K562 (cell line): ENCODE data around the gene RFLNA. TPM values are rescaled to one million over a fixed set of nuclear protein-coding genes. Genes with fewer than 3 reads are reported as not detected.

Experiments
- BCOR ChIP-seq: fragments of 450-650 bp; IDR thresholded peaks from 2 replicates; pipeline ENCODE4 v1.6.1; 2016
- CBFA2T3 ChIP-seq: fragments of 450-650 bp; IDR thresholded peaks from 2 replicates; pipeline ENCODE4 v1.6.1; 2017
- CTCF ChIP-seq, 3 experiments: IDR thresholded peaks in 2 of 3; conservative IDR thresholded peaks in 1 of 3; 2 replicates each; pipeline ENCODE4 v1.5.1; 2011 to 2012; ENCODE audit warnings: low read length in 3 of 3, mild to moderate bottlenecking in 3 of 3, control low read depth in 2 of 3, improper control_type of control experiment in 1 of 3, inconsistent platforms in 1 of 3, low read depth in 1 of 3, mixed read lengths in 1 of 3, moderate library complexity in 1 of 3; ENCODE audit not compliant: insufficient read depth in 2 of 3
- ELF2 ChIP-seq: fragments of 250-450 bp; sonication (Bioruptor Pico); IDR thresholded peaks from 2 replicates; pipeline ENCODE4 v1.5.0; 2021; ENCODE audit warnings: mild to moderate bottlenecking
- HDAC2 ChIP-seq: fragments of 450-650 bp; IDR thresholded peaks from 2 replicates; pipeline ENCODE4 v1.6.1; 2016; ENCODE audit warnings: mild to moderate bottlenecking
- MEF2A ChIP-seq: IDR thresholded peaks from 2 replicates; pipeline ENCODE4 v1.6.1; 2011; ENCODE audit warnings: low read depth, mild to moderate bottlenecking, low read length, moderate library complexity; ENCODE audit not compliant: control insufficient read depth
- POLR2G ChIP-seq: fragments of 200-400 bp; formaldehyde crosslinking; IDR thresholded peaks from 2 replicates; pipeline ENCODE4 v1.6.1; 2017; ENCODE audit warnings: low read depth, mild to moderate bottlenecking, antibody characterized with exemption, low read length, moderate library complexity
- PRDM10 ChIP-seq: fragments of 450-650 bp; IDR thresholded peaks from 2 replicates; pipeline ENCODE4 v1.6.1; 2018; ENCODE audit not compliant: partially characterized antibody
- PTRF ChIP-seq: fragments of 450-650 bp; IDR thresholded peaks from 2 replicates; pipeline ENCODE4 v1.6.1; 2016; ENCODE audit warnings: mild to moderate bottlenecking, missing genetic modification characterization, missing compliant biosample characterization
- RBM25 ChIP-seq: fragments of 200-400 bp; formaldehyde crosslinking; IDR thresholded peaks from 2 replicates; pipeline ENCODE4 v1.6.1; 2018; ENCODE audit warnings: low read length, low read depth, moderate library complexity; ENCODE audit not compliant: severe bottlenecking
- SMARCA5 ChIP-seq: fragments of 450-650 bp; IDR thresholded peaks from 2 replicates; pipeline ENCODE4 v1.6.1; 2016
- ZBTB17 ChIP-seq: fragments of 450-650 bp; formaldehyde crosslinking; IDR thresholded peaks from 2 replicates; pipeline ENCODE4 v1.4.0; 2020; ENCODE audit warnings: mild to moderate bottlenecking
- ZNF436 ChIP-seq: fragments of 250-450, 450-650 bp; sonication (Bioruptor Pico); formaldehyde crosslinking; IDR thresholded peaks from 2 replicates; pipeline ENCODE4 v1.7.0; 2020; ENCODE audit warnings: mild to moderate bottlenecking
- polyA plus RNA-seq, 8 experiments: library from polyadenylated mRNA; depleted of rRNA in 4 of 8; stranded (reverse) in 5 of 8; unstranded in 3 of 8; fragments of >200 nt; fragmentation: Nextera tagmentation in 2 of 8; fragmentation: Illumina TruSeq in 1 of 8; extraction: Ambion mirVana in 2 of 8; extraction: Trizol in 1 of 8; gene quantifications; 2 replicates each; pipeline versions ENCODE4 v1.2.1 to v1.2.3, GENCODE V29; 2011 to 2014; ENCODE audit warnings: inconsistent platforms in 1 of 8, missing spikeins in 1 of 8
- total RNA-seq, 7 experiments: library from RNA; depleted of rRNA in 6 of 7; stranded (reverse); fragments of >200 nt in 6 of 7; fragmentation: Illumina TruSeq in 2 of 7; extraction: Trizol in 2 of 7; gene quantifications; 2 replicates each; pipeline versions ENCODE4 v1.2.1 to v1.2.3, GENCODE V29; 2011 to 2021; ENCODE audit warnings: low replicate concordance in 1 of 7

RFLNA gene
- total and polyA plus RNA-seq, 9 of the 15 experiments (the other 6 are each of a cell fraction or from before 2014, with no cell fraction given) = not detected

DNA sequence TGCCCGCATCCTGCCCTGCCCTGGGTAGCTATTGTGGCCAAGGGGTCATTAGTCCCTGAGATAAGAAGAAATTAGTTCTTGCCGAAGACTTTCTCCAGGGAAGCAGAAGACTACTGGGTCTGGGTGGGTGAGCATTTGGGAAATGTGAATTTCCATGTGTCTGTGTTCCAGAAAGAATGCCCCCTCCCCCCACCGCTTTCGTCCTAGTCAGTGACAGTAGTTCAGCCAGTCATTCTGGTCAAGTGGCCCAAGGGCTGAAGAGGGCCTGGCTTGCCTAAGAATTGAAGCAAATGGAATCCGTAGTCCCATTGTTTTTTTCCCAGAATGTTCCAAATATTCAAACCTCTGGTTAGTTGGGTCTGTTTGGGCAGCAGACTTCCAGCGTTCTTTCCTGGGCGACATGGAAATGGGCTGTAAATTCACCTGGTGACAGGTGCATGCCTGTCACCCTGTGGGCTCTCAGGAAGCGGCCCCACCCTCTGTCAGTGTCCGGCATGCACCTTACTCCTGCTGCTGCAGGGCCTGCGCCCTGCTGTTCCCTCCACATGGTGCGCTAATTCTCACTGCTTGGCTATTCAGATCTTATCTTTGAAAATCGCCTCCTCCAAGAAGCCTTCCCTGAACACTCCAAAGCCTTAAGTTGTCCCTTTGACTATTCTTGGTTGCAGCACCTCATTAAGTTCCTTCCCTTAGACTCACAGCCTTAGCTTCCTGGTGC lies 1.4 kb upstream of the RFLNA start (continued):
- TF ChIP-seq SMARCA5 (0 out of 2 replicates have a peak, but pooled peaks have one; percentile 26), ZNF436 (peak; percentile 69; the same call in 1 of the 2 replicates), CBFA2T3 (no peak), CTCF (IDR thresholded peaks at IDR 0.05 in 2 of 3, conservative IDR thresholded peaks at IDR 0.05 in 1 of 3; ENCODE audit: insufficient read depth in 2 of 3, low read depth in 1 of 3, low read length in 3 of 3) (no peak), HDAC2 (no peak), PTRF (tag) (no peak), ELF2 (CRISPR knock-in tag) (no peak), RBM25 (peak; percentile 41), PRDM10 (no peak), BCOR (peak; percentile 54; the same call in 1 of the 2 replicates), POLR2G (no peak), MEF2A (no peak), ZBTB17 (no peak)
